SJSA1 (cell line): Measurements from ENCODE around the gene PGR. TPM values are rescaled to one million over a fixed set of nuclear protein-coding genes. Genes with fewer than 3 reads are reported as not detected.
"Not testable (repeated sequence)": the region's sequence is repeated elsewhere in the genome, so short reads cannot be mapped to it uniquely, and the experiment has no call there.

ENCODE experiments used
- DNase-seq, 2 experiments: peaks; one replicate each; pipeline ENCODE4 v3.0.0-alpha.2; 2015 to 2020; ENCODE audit warnings: low spot score in 2 of 2, low read depth in 1 of 2
- H3K27ac ChIP-seq: fragments of 250-450 bp; sonication (Bioruptor Pico); 2 replicates; pipeline ENCODE4 v1.5.1; 2020; ENCODE audit warnings: mild to moderate bottlenecking, moderate library complexity
- H3K27me3 ChIP-seq: fragments of 250-450 bp; sonication (Bioruptor Pico); replicated peaks from 2 replicates; pipeline ENCODE4 v1.5.1; 2020; ENCODE audit warnings: mild to moderate bottlenecking, moderate library complexity
- H3K36me3 ChIP-seq: fragments of 250-450 bp; sonication (Bioruptor Pico); 2 replicates; pipeline ENCODE4 v1.5.1; 2020; ENCODE audit warnings: mild to moderate bottlenecking
- H3K4me1 ChIP-seq: fragments of 250-450 bp; sonication (Bioruptor Pico); replicated peaks from 2 replicates; pipeline ENCODE4 v1.6.1; 2021; ENCODE audit warnings: mild to moderate bottlenecking
- H3K4me3 ChIP-seq: fragments of 250-450 bp; sonication (Bioruptor Pico); 2 replicates; pipeline ENCODE4 v1.5.1; 2020; ENCODE audit warnings: mild to moderate bottlenecking
- H3K9me3 ChIP-seq: fragments of 250-450 bp; sonication (Bioruptor Pico); replicated peaks from 2 replicates; pipeline ENCODE4 v1.5.1; 2020; ENCODE audit warnings: mild to moderate bottlenecking
- total RNA-seq: library from RNA; depleted of rRNA; stranded (reverse); fragments of >200 nt; shearing (Covaris generic); gene quantifications from 2 replicates; pipeline ENCODE4 v1.2.3, GENCODE V29; 2014

The PGR gene
- total RNA-seq, 1 experiment from 2014 or later: not detected

GRCh38 chr11:101013702-101014101 is 115.9 kb downstream of the PGR start:
- H3K27me3 ChIP-seq, DNase-seq, H3K9me3 ChIP-seq, H3K4me1 ChIP-seq, H3K36me3 ChIP-seq, H3K27ac ChIP-seq, H3K4me3 ChIP-seq: not testable (repeated sequence)

- no peak overlapping the region for H3K27ac ChIP-seq
- no peaks in the 10 kb centered on the region for H3K9me3 ChIP-seq
- no peaks in the 10 kb centered on the region for H3K4me1 ChIP-seq
- DNase-seq: no peak
- H3K27me3 ChIP-seq: no peaks in the 10 kb centered on the region
- H3K36me3 ChIP-seq: no peaks in the 10 kb centered on the region
- no peak overlapping the region for H3K4me3 ChIP-seq
These were observed 117.7 kb downstream of the PGR start for GRCh38 chr11:101011881-101012280.

GRCh38 chr11:101010899-101011298 is 118.7 kb downstream of the PGR start:
- Histone ChIP-seq H3K4me3 (no peak overlapping the region), H3K4me1 (no peaks in the 10 kb centered on the region), H3K27me3 (no peaks in the 10 kb centered on the region), H3K9me3 (no peaks in the 10 kb centered on the region), H3K36me3 (no peaks in the 10 kb centered on the region), H3K27ac (no peak overlapping the region)
- DNase-seq: no peak

- DNase-seq: no peak
- H3K4me3 ChIP-seq: no peak overlapping the region
These were observed 119.9 kb downstream of the PGR start for GRCh38 chr11:101009690-101010055.

GRCh38 chr11:101008961-101009689 is 120.5 kb downstream of the PGR start:
- Histone ChIP-seq H3K4me3 (no peak overlapping the region), H3K27ac (no peak overlapping the region), H3K36me3 (no peaks in the 10 kb centered on the region), H3K9me3 (no peaks in the 10 kb centered on the region), H3K4me1 (no peaks in the 10 kb centered on the region), H3K27me3 (no peaks in the 10 kb centered on the region)
- no peak for DNase-seq

More at GRCh38 chr11:101009690-101010055, 119.9 kb downstream of the PGR start:
- H3K27ac ChIP-seq: no peak overlapping the region
- no peaks in the 10 kb centered on the region for H3K9me3 ChIP-seq
- H3K4me1 ChIP-seq: no peaks in the 10 kb centered on the region
- H3K36me3 ChIP-seq: no peaks in the 10 kb centered on the region
- H3K27me3 ChIP-seq: no peaks in the 10 kb centered on the region

GRCh38 chr11:101003468-101003867 is 126.1 kb downstream of the PGR start:
- H3K4me1 ChIP-seq: no peaks in the 10 kb centered on the region
- no peak overlapping the region for H3K4me3 ChIP-seq
- no peaks in the 10 kb centered on the region for H3K36me3 ChIP-seq
- no peak for DNase-seq
- no peaks in the 10 kb centered on the region for H3K27me3 ChIP-seq
- H3K27ac ChIP-seq: no peak overlapping the region
- H3K9me3 ChIP-seq: no peaks in the 10 kb centered on the region

- DNase-seq: no peak
- Histone ChIP-seq H3K27ac (no peak overlapping the region), H3K4me1 (no peaks in the 10 kb centered on the region), H3K27me3 (no peaks in the 10 kb centered on the region), H3K4me3 (no peak overlapping the region), H3K9me3 (no peaks in the 10 kb centered on the region), H3K36me3 (no peaks in the 10 kb centered on the region)
These were observed 129.9 kb downstream of the PGR start for GRCh38 chr11:100999756-101000155.

GRCh38 chr11:100994966-100995365 is 134.6 kb downstream of the PGR start:
- DNase-seq: no peak
- Histone ChIP-seq H3K9me3 (no peaks in the 10 kb centered on the region), H3K36me3 (no peaks in the 10 kb centered on the region), H3K4me1 (no peaks in the 10 kb centered on the region), H3K27ac (no peak overlapping the region), H3K27me3 (no peaks in the 10 kb centered on the region), H3K4me3 (no peak overlapping the region)

- no peak for DNase-seq
- no peaks in the 10 kb centered on the region for H3K36me3 ChIP-seq
- no peak overlapping the region for H3K27ac ChIP-seq
- no peaks in the 10 kb centered on the region for H3K9me3 ChIP-seq
- H3K4me3 ChIP-seq: no peak overlapping the region
- H3K4me1 ChIP-seq: no peaks in the 10 kb centered on the region
- no peaks in the 10 kb centered on the region for H3K27me3 ChIP-seq
These were observed 138.1 kb downstream of the PGR start for GRCh38 chr11:100991541-100991940.

GRCh38 chr11:100990931-100991330 is 138.7 kb downstream of the PGR start:
- Histone ChIP-seq H3K4me3 (no peak overlapping the region), H3K27me3 (no peaks in the 10 kb centered on the region), H3K36me3 (no peaks in the 10 kb centered on the region), H3K9me3 (no peaks in the 10 kb centered on the region), H3K27ac (no peak overlapping the region), H3K4me1 (no peaks in the 10 kb centered on the region)
- no peak for DNase-seq

- Histone ChIP-seq H3K4me1 (no peaks in the 10 kb centered on the region), H3K9me3 (no peaks in the 10 kb centered on the region), H3K36me3 (no peaks in the 10 kb centered on the region), H3K27ac (no peak overlapping the region), H3K27me3 (no peaks in the 10 kb centered on the region), H3K4me3 (no peak overlapping the region)
- DNase-seq: no peak
These were observed 144.9 kb downstream of the PGR start for GRCh38 chr11:100984668-100985067.

GRCh38 chr11:100981196-100981824 is 148.3 kb downstream of the PGR start:
- H3K4me3 ChIP-seq: no peak overlapping the region
- H3K27ac ChIP-seq: no peak overlapping the region
- H3K4me1 ChIP-seq: no peaks in the 10 kb centered on the region
- no peaks in the 10 kb centered on the region for H3K36me3 ChIP-seq
- H3K27me3 ChIP-seq: no peaks in the 10 kb centered on the region
- no peak for DNase-seq
- no peaks in the 10 kb centered on the region for H3K9me3 ChIP-seq

GRCh38 chr11:100980156-100980555 is 149.5 kb downstream of the PGR start:
- no peak for DNase-seq
- Histone ChIP-seq H3K4me1 (no peaks in the 10 kb centered on the region), H3K36me3 (no peaks in the 10 kb centered on the region; the same call in 1 of the 2 replicates), H3K27ac (no peak overlapping the region), H3K9me3 (no peaks in the 10 kb centered on the region), H3K27me3 (no peaks in the 10 kb centered on the region), H3K4me3 (no peak overlapping the region)
